ENCODE data around the gene CD163L1. TPM values are rescaled to one million over a fixed set of nuclear protein-coding genes. Genes with fewer than 3 reads are reported as not detected.

The CD163L1 gene
- total RNA-seq (2022; extraction: Qiagen RNA extraction; ENCODE audit: low read depth), result 0.16 to 0.51 TPM (median 0.20 TPM) in 5 replicates

DNA sequence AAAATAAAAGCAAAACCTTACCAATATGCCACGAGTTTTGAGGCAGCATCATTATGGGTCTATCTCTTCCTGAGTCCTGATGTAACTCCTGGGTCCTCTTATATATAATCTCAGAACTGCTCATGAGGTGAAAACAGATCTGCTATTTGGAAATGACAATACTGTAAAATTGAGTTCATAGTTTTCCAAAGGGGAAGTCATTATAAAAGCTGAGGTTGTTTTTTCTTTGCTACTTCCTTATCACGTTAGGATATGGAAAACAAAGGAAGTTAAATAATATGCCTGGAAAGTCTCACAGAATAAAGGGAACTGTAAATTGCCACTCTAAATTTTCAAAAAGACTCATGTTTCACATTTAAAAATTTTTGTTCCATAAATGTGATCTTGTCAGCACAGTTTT lies at the start of gene CD163L1:
CD163L1 (minus strand) TSS at position 78 of the 400 bp plus-strand sequence; CDS start at position 52, 26 bp downstream.

Other genes with a start within 250 kb of the CD163L1 start
- gene ACSM4, start 140.1 kb downstream of the CD163L1 start, total RNA-seq (2022; extraction: Qiagen RNA extraction; ENCODE audit: low read depth), result not detected in 5 replicates
- not detected in 5 replicates for gene CD163, start 59.6 kb upstream of the CD163L1 start, total RNA-seq (2022; extraction: Qiagen RNA extraction; ENCODE audit: low read depth)
- not detected in 5 replicates for gene APOBEC1, start 221.8 kb upstream of the CD163L1 start, total RNA-seq (2022; extraction: Qiagen RNA extraction; ENCODE audit: low read depth)